ENCODE data around the gene FBXO24. TPM values are rescaled to one million over a fixed set of nuclear protein-coding genes. Genes with fewer than 3 reads are reported as not detected.

FBXO24 gene
- total and polyA plus RNA-seq, 10 of the 15 experiments (the other 5 are each of a cell fraction or from before 2014, with no cell fraction given), result 0.11 to 0.96 (median 0.27) TPM; not detected in 4

DNA sequence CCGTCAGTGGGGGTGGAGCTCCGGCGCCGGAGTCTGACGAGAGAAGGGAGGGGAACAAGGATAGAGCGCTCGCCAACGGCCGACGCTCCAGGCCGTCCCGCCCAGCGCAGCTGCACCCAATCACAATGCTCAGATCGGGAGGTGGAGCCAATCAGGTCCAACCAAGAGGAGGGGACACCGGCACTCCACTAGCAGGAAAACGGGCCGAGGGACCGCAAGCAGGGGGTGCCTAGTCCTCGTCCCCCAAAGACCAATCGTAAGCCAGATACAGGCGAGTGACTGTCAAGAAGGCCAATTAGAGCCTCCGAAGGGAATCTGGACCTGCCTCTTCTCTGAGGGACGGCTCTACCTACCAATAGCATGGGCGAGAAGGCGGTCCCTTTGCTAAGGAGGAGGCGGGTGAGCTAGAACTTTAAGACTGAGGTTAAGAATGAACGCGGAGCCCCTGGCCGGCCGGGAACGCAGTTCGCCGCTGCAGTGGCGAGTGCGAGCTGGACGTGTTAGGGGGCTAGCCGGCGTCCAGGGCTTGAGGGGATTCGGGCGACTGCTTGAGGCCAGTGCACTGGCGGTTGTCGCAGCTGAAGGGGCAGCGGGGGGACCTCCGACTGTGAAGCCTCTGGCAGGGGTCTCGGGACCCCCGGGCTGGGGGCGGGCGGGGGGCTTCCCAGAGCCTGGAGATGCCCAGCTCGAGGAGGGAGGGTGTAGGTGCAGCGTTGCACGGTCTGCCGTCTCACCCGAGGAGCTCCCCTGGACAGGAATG, at the start of gene FBXO24 (continued):
- TF ChIP-seq IKZF1 (conservative IDR thresholded peaks at IDR 0.05), result peak; percentile 21
- TF ChIP-seq, protein P1, sequence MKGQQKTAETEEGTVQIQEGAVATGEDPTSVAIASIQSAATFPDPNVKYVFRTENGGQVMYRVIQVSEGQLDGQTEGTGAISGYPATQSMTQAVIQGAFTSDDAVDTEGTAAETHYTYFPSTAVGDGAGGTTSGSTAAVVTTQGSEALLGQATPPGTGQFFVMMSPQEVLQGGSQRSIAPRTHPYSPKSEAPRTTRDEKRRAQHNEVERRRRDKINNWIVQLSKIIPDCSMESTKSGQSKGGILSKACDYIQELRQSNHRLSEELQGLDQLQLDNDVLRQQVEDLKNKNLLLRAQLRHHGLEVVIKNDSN (IDR thresholded peaks at IDR 0.05; ENCODE audit: borderline replicate concordance, extremely low read length, insufficient read depth, low read depth, low read length), result no peak
- TF ChIP-seq, protein P2, sequence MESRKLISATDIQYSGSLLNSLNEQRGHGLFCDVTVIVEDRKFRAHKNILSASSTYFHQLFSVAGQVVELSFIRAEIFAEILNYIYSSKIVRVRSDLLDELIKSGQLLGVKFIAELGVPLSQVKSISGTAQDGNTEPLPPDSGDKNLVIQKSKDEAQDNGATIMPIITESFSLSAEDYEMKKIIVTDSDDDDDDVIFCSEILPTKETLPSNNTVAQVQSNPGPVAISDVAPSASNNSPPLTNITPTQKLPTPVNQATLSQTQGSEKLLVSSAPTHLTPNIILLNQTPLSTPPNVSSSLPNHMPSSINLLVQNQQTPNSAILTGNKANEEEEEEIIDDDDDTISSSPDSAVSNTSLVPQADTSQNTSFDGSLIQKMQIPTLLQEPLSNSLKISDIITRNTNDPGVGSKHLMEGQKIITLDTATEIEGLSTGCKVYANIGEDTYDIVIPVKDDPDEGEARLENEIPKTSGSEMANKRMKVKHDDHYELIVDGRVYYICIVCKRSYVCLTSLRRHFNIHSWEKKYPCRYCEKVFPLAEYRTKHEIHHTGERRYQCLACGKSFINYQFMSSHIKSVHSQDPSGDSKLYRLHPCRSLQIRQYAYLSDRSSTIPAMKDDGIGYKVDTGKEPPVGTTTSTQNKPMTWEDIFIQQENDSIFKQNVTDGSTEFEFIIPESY (IDR thresholded peaks at IDR 0.05), result peak; percentile 23; the same call in 1 of the 2 replicates
- TF ChIP-seq, protein P3, sequence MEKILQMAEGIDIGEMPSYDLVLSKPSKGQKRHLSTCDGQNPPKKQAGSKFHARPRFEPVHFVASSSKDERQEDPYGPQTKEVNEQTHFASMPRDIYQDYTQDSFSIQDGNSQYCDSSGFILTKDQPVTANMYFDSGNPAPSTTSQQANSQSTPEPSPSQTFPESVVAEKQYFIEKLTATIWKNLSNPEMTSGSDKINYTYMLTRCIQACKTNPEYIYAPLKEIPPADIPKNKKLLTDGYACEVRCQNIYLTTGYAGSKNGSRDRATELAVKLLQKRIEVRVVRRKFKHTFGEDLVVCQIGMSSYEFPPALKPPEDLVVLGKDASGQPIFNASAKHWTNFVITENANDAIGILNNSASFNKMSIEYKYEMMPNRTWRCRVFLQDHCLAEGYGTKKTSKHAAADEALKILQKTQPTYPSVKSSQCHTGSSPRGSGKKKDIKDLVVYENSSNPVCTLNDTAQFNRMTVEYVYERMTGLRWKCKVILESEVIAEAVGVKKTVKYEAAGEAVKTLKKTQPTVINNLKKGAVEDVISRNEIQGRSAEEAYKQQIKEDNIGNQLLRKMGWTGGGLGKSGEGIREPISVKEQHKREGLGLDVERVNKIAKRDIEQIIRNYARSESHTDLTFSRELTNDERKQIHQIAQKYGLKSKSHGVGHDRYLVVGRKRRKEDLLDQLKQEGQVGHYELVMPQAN (conservative IDR thresholded peaks at IDR 0.05), result no peak; the same call in 1 of the 2 replicates
- TF ChIP-seq, protein P4, sequence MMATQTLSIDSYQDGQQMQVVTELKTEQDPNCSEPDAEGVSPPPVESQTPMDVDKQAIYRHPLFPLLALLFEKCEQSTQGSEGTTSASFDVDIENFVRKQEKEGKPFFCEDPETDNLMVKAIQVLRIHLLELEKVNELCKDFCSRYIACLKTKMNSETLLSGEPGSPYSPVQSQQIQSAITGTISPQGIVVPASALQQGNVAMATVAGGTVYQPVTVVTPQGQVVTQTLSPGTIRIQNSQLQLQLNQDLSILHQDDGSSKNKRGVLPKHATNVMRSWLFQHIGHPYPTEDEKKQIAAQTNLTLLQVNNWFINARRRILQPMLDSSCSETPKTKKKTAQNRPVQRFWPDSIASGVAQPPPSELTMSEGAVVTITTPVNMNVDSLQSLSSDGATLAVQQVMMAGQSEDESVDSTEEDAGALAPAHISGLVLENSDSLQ (IDR thresholded peaks at IDR 0.05), result peak; percentile 100
- TF ChIP-seq MXI1 (IDR thresholded peaks at IDR 0.05; ENCODE audit: low read depth, low read length), result peak; percentile 16; the same call in 1 of the 2 replicates
- TF ChIP-seq SMAD1 (IDR thresholded peaks at IDR 0.05; ENCODE audit: low read depth, partially characterized antibody), result no peak
- TF ChIP-seq, protein P5, sequence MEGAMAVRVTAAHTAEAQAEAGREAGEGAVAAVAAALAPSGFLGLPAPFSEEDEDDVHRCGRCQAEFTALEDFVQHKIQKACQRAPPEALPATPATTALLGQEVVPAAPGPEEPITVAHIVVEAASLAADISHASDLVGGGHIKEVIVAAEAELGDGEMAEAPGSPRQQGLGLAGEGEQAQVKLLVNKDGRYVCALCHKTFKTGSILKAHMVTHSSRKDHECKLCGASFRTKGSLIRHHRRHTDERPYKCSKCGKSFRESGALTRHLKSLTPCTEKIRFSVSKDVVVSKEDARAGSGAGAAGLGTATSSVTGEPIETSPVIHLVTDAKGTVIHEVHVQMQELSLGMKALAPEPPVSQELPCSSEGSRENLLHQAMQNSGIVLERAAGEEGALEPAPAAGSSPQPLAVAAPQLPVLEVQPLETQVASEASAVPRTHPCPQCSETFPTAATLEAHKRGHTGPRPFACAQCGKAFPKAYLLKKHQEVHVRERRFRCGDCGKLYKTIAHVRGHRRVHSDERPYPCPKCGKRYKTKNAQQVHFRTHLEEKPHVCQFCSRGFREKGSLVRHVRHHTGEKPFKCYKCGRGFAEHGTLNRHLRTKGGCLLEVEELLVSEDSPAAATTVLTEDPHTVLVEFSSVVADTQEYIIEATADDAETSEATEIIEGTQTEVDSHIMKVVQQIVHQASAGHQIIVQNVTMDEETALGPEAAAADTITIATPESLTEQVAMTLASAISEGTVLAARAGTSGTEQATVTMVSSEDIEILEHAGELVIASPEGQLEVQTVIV (IDR thresholded peaks at IDR 0.05; ENCODE audit: borderline replicate concordance, partially characterized antibody), result peak; percentile 84
- TF ChIP-seq ATF7 (IDR thresholded peaks at IDR 0.05; ENCODE audit: low read depth), result peak; percentile 91
- peak; percentile 1; the same call in 1 of the 2 replicates for TF ChIP-seq SMAD5 (IDR thresholded peaks at IDR 0.05; ENCODE audit: low read depth)
- TF ChIP-seq ESRRA (IDR thresholded peaks at IDR 0.05; ENCODE audit: low read length), result no peak
- peak; percentile 22 for TF ChIP-seq SIX5 (IDR thresholded peaks at IDR 0.05; ENCODE audit: low read depth, low read length, severe bottlenecking)
- peak; percentile 89 for TF ChIP-seq CREM (IDR thresholded peaks at IDR 0.05; ENCODE audit: low read depth)
- 0 out of 2 replicates have a peak, but pooled peaks have one; percentile 44 for TF ChIP-seq GABPA (IDR thresholded peaks at IDR 0.05; ENCODE audit: low read depth)
- TF ChIP-seq SP1 (IDR thresholded peaks at IDR 0.05; ENCODE audit: low read depth, low read length), result peak; percentile 97
- TF ChIP-seq, protein P6, sequence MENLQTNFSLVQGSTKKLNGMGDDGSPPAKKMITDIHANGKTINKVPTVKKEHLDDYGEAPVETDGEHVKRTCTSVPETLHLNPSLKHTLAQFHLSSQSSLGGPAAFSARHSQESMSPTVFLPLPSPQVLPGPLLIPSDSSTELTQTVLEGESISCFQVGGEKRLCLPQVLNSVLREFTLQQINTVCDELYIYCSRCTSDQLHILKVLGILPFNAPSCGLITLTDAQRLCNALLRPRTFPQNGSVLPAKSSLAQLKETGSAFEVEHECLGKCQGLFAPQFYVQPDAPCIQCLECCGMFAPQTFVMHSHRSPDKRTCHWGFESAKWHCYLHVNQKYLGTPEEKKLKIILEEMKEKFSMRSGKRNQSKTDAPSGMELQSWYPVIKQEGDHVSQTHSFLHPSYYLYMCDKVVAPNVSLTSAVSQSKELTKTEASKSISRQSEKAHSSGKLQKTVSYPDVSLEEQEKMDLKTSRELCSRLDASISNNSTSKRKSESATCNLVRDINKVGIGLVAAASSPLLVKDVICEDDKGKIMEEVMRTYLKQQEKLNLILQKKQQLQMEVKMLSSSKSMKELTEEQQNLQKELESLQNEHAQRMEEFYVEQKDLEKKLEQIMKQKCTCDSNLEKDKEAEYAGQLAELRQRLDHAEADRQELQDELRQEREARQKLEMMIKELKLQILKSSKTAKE (IDR thresholded peaks at IDR 0.05; ENCODE audit: low read depth, poor library complexity, severe bottlenecking), result peak; percentile 99
- 0 out of 2 replicates have a peak, but pooled peaks have one; percentile 24 for TF ChIP-seq FOXM1 (IDR thresholded peaks at IDR 0.05; ENCODE audit: low read depth, low read length)
- TF ChIP-seq IRF4 (IDR thresholded peaks at IDR 0.05; ENCODE audit: low read depth, low read length), result no peak

Measured in GM12878 (cell line).